Measurements from ENCODE around the gene TECTB.

TECTB gene

GRCh38 chr10:112338957-112339356 is 55.8 kb downstream of the TECTB start:
- H3K27me3 ChIP-seq (ENCODE audit: control insufficient read depth, insufficient read depth, low read length), result peaks cover 2% of the 10 kb centered on the region
- H3K36me3 ChIP-seq (ENCODE audit: control insufficient read depth, insufficient read depth, low read length), result no peaks in the 10 kb centered on the region
- H3K9me3 ChIP-seq (ENCODE audit: control insufficient read depth, insufficient read depth, low read length), result no peaks in the 10 kb centered on the region
- no peak overlapping the region for H3K9ac ChIP-seq (ENCODE audit: low read depth, low read length)
- no peaks in the 10 kb centered on the region for H3K4me1 ChIP-seq (ENCODE audit: control insufficient read depth, insufficient read depth, low read length)
- no peak overlapping the region for H3K4me3 ChIP-seq (ENCODE audit: low read depth, low read length)

GRCh38 chr10:112340601-112341000 is 57.4 kb downstream of the TECTB start:
- Histone ChIP-seq H3K9ac (ENCODE audit: low read depth, low read length) (no peak overlapping the region), H3K27me3 (ENCODE audit: control insufficient read depth, insufficient read depth, low read length) (peaks cover 2% of the 10 kb centered on the region), H3K4me3 (ENCODE audit: low read depth, low read length) (no peak overlapping the region), H3K4me1 (ENCODE audit: control insufficient read depth, insufficient read depth, low read length) (no peaks in the 10 kb centered on the region), H3K9me3 (ENCODE audit: control insufficient read depth, insufficient read depth, low read length) (no peaks in the 10 kb centered on the region), H3K36me3 (ENCODE audit: control insufficient read depth, insufficient read depth, low read length) (no peaks in the 10 kb centered on the region)

- H3K4me3 ChIP-seq (ENCODE audit: low read depth, low read length), result no peak overlapping the region
- no peaks in the 10 kb centered on the region for H3K27me3 ChIP-seq (ENCODE audit: control insufficient read depth, insufficient read depth, low read length)
- no peaks in the 10 kb centered on the region for H3K9me3 ChIP-seq (ENCODE audit: control insufficient read depth, insufficient read depth, low read length)
- H3K4me1 ChIP-seq (ENCODE audit: control insufficient read depth, insufficient read depth, low read length), result no peaks in the 10 kb centered on the region
- no peaks in the 10 kb centered on the region for H3K36me3 ChIP-seq (ENCODE audit: control insufficient read depth, insufficient read depth, low read length)
- no peak overlapping the region for H3K9ac ChIP-seq (ENCODE audit: low read depth, low read length)
Measured at GRCh38 chr10:112343056-112343806, 60.0 kb downstream of the TECTB start.

- no peaks in the 10 kb centered on the region for H3K27me3 ChIP-seq (ENCODE audit: control insufficient read depth, insufficient read depth, low read length)
- H3K9ac ChIP-seq (ENCODE audit: low read depth, low read length), result no peak overlapping the region
- H3K4me3 ChIP-seq (ENCODE audit: low read depth, low read length), result no peak overlapping the region
- H3K9me3 ChIP-seq (ENCODE audit: control insufficient read depth, insufficient read depth, low read length), result no peaks in the 10 kb centered on the region
- H3K4me1 ChIP-seq (ENCODE audit: control insufficient read depth, insufficient read depth, low read length), result no peaks in the 10 kb centered on the region
- no peaks in the 10 kb centered on the region for H3K36me3 ChIP-seq (ENCODE audit: control insufficient read depth, insufficient read depth, low read length)
Measured at GRCh38 chr10:112344261-112344660, 61.1 kb downstream of the TECTB start.

GRCh38 chr10:112345202-112345601 is 62.0 kb downstream of the TECTB start:
- Histone ChIP-seq H3K4me1 (ENCODE audit: control insufficient read depth, insufficient read depth, low read length) (no peaks in the 10 kb centered on the region), H3K4me3 (ENCODE audit: low read depth, low read length) (no peak overlapping the region), H3K9me3 (ENCODE audit: control insufficient read depth, insufficient read depth, low read length) (no peaks in the 10 kb centered on the region), H3K36me3 (ENCODE audit: control insufficient read depth, insufficient read depth, low read length) (no peaks in the 10 kb centered on the region), H3K27me3 (ENCODE audit: control insufficient read depth, insufficient read depth, low read length) (no peaks in the 10 kb centered on the region), H3K9ac (ENCODE audit: low read depth, low read length) (no peak overlapping the region)

- no peak overlapping the region for H3K9ac ChIP-seq (ENCODE audit: low read depth, low read length)
- no peaks in the 10 kb centered on the region for H3K27me3 ChIP-seq (ENCODE audit: control insufficient read depth, insufficient read depth, low read length)
- no peaks in the 10 kb centered on the region for H3K4me1 ChIP-seq (ENCODE audit: control insufficient read depth, insufficient read depth, low read length)
- H3K9me3 ChIP-seq (ENCODE audit: control insufficient read depth, insufficient read depth, low read length), result no peaks in the 10 kb centered on the region
- H3K36me3 ChIP-seq (ENCODE audit: control insufficient read depth, insufficient read depth, low read length), result no peaks in the 10 kb centered on the region
- H3K4me3 ChIP-seq (ENCODE audit: low read depth, low read length), result no peak overlapping the region
Measured at GRCh38 chr10:112345743-112346142, 62.5 kb downstream of the TECTB start.

- no peaks in the 10 kb centered on the region for H3K4me1 ChIP-seq (ENCODE audit: control insufficient read depth, insufficient read depth, low read length)
- H3K4me3 ChIP-seq (ENCODE audit: low read depth, low read length), result no peak overlapping the region
- H3K27me3 ChIP-seq (ENCODE audit: control insufficient read depth, insufficient read depth, low read length), result no peaks in the 10 kb centered on the region
- no peaks in the 10 kb centered on the region for H3K9me3 ChIP-seq (ENCODE audit: control insufficient read depth, insufficient read depth, low read length)
- no peak overlapping the region for H3K9ac ChIP-seq (ENCODE audit: low read depth, low read length)
- H3K36me3 ChIP-seq (ENCODE audit: control insufficient read depth, insufficient read depth, low read length), result no peaks in the 10 kb centered on the region
Measured at GRCh38 chr10:112346774-112347173, 63.6 kb downstream of the TECTB start.

- H3K9ac ChIP-seq (ENCODE audit: low read depth, low read length), result no peak overlapping the region
- no peak overlapping the region for H3K4me3 ChIP-seq (ENCODE audit: low read depth, low read length)
- no peaks in the 10 kb centered on the region for H3K27me3 ChIP-seq (ENCODE audit: control insufficient read depth, insufficient read depth, low read length)
- no peaks in the 10 kb centered on the region for H3K36me3 ChIP-seq (ENCODE audit: control insufficient read depth, insufficient read depth, low read length)
- H3K9me3 ChIP-seq (ENCODE audit: control insufficient read depth, insufficient read depth, low read length), result no peaks in the 10 kb centered on the region
- H3K4me1 ChIP-seq (ENCODE audit: control insufficient read depth, insufficient read depth, low read length), result no peaks in the 10 kb centered on the region
Measured at GRCh38 chr10:112347709-112348671, 64.8 kb downstream of the TECTB start.

- Histone ChIP-seq H3K9me3 (ENCODE audit: control insufficient read depth, insufficient read depth, low read length) (no peaks in the 10 kb centered on the region), H3K36me3 (ENCODE audit: control insufficient read depth, insufficient read depth, low read length) (no peaks in the 10 kb centered on the region), H3K4me1 (ENCODE audit: control insufficient read depth, insufficient read depth, low read length) (no peaks in the 10 kb centered on the region), H3K27me3 (ENCODE audit: control insufficient read depth, insufficient read depth, low read length) (no peaks in the 10 kb centered on the region), H3K9ac (ENCODE audit: low read depth, low read length) (no peak overlapping the region), H3K4me3 (ENCODE audit: low read depth, low read length) (no peak overlapping the region)
Measured at GRCh38 chr10:112348759-112349158, 65.6 kb downstream of the TECTB start.

- no peaks in the 10 kb centered on the region for H3K4me1 ChIP-seq (ENCODE audit: control insufficient read depth, insufficient read depth, low read length)
- H3K9ac ChIP-seq (ENCODE audit: low read depth, low read length), result no peak overlapping the region
- no peaks in the 10 kb centered on the region for H3K27me3 ChIP-seq (ENCODE audit: control insufficient read depth, insufficient read depth, low read length)
- no peaks in the 10 kb centered on the region for H3K9me3 ChIP-seq (ENCODE audit: control insufficient read depth, insufficient read depth, low read length)
- H3K4me3 ChIP-seq (ENCODE audit: low read depth, low read length), result no peak overlapping the region
- no peaks in the 10 kb centered on the region for H3K36me3 ChIP-seq (ENCODE audit: control insufficient read depth, insufficient read depth, low read length)
Measured at GRCh38 chr10:112349521-112350085, 66.4 kb downstream of the TECTB start.

- Histone ChIP-seq H3K27me3 (ENCODE audit: control insufficient read depth, insufficient read depth, low read length) (no peaks in the 10 kb centered on the region), H3K4me1 (ENCODE audit: control insufficient read depth, insufficient read depth, low read length) (no peaks in the 10 kb centered on the region), H3K36me3 (ENCODE audit: control insufficient read depth, insufficient read depth, low read length) (no peaks in the 10 kb centered on the region), H3K9me3 (ENCODE audit: control insufficient read depth, insufficient read depth, low read length) (no peaks in the 10 kb centered on the region), H3K4me3 (ENCODE audit: low read depth, low read length) (no peak overlapping the region), H3K9ac (ENCODE audit: low read depth, low read length) (no peak overlapping the region)
Measured at GRCh38 chr10:112351146-112351545, 67.9 kb downstream of the TECTB start.
